Psoas muscle (tissue), 8 donors: Measurements from ENCODE around the gene FBXO4. TPM values are rescaled to one million over a fixed set of nuclear protein-coding genes. Genes with fewer than 3 reads are reported as not detected.
"Not testable (repeated sequence)": the region's sequence is repeated elsewhere in the genome, so short reads cannot be mapped to it uniquely, and the experiment has no call there.

Experiments
- ATAC-seq, 4 donors: fragments of 200-7000 bp; cut with Tn5 transposase; one replicate each; pipeline ENCODE4 v1.9.1; 2020; ENCODE audit warnings: moderate library complexity in 3 of 4, mild to moderate bottlenecking in 2 of 4
- DNase-seq, 2 donors: peaks; one replicate each; pipeline ENCODE4 v3.0.0-alpha.2; 2020
- H3K27ac ChIP-seq: fragments of 200-600 bp; one replicate; pipeline ENCODE4 v1.8.0; 2022
- H3K27me3 ChIP-seq, 3 donors: fragments of 200-600 bp in 1 of 3; one replicate each; pipeline versions ENCODE4 v1.6.1 to v1.8.0; 2013 to 2022; ENCODE audit warnings: low read length in 2 of 3, mild to moderate bottlenecking in 2 of 3, moderate library complexity in 1 of 3; ENCODE audit not compliant: insufficient read depth in 3 of 3
- H3K36me3 ChIP-seq, 2 donors: fragments of 200-600 bp in 1 of 2; one replicate each; pipeline versions ENCODE4 v1.6.1 to v1.8.0; 2013 to 2022; ENCODE audit warnings: low read depth in 1 of 2, mild to moderate bottlenecking in 1 of 2, moderate library complexity in 1 of 2; ENCODE audit not compliant: insufficient read depth in 1 of 2
- H3K4me1 ChIP-seq: fragments of 200-600 bp; one replicate; pipeline ENCODE4 v1.8.0; 2022
- H3K4me3 ChIP-seq: fragments of 200-600 bp; one replicate; pipeline ENCODE4 v1.8.0; 2022; ENCODE audit warnings: mild to moderate bottlenecking
- H3K9me3 ChIP-seq: fragments of 200-600 bp; one replicate; pipeline ENCODE4 v1.8.0; 2022
- WGBS, 3 donors: extraction: QIAGEN DNeasy Blood & Tissue Kit; methylation state at CpG; one replicate each; pipeline versions ENCODE4 v1.1.6 to v1.1.7; 2013; 5-methylcytosine and 5-hydroxymethylcytosine counted together
- intact Hi-C, 2 donors: fragments of 100-400 bp; cut with DNase I; formaldehyde crosslinking; loops; one replicate each; pipeline versions ENCODE4 v1.11.0 to v1.14.2; 2022
- polyA plus RNA-seq, 3 donors: library from polyadenylated mRNA; stranded (reverse); fragments of 200-250 nt; gene quantifications; one replicate each; pipeline ENCODE4 v1.2.3, GENCODE V29; 2013
- total RNA-seq, 4 donors: library from RNA; stranded (reverse); fragmentation: NEBNext Ultra II Directional in 2 of 4; extraction: Animal tissue kit (Norgen Biotek cat#: 25700) in 2 of 4; gene quantifications; one replicate each; pipeline versions ENCODE4 v1.2.1 to v1.2.4, GENCODE V29; 2021 to 2023
- TF ChIP-seq, protein P1 (sequence below): fragments of 200-600 bp; IDR thresholded peaks from one replicate; pipeline ENCODE4 v1.8.0; 2022; ENCODE audit warnings: antibody characterized with exemption
- donor health status: healthy with polysubstance abuse.
- donor health status: DM: no; HTN: no; CAD: no; lungs with moderate emphysema.
- donor health status: Bipolar disorder and iron deficiency.
- donor health status: healthy.
- donor health status: DM: yes; HTN: yes; CAD: no.
- donor health status: DM: no; HTN: no; CAD: no.
- donor health status: DM: no; HTN: no; CAD: no.
- donor health status: DM: yes; HTN: yes; CAD: no.

Gene FBXO4
- total and polyA plus RNA-seq, 7 donors = 1.2 to 4.3 (median 2.6) TPM

DNA sequence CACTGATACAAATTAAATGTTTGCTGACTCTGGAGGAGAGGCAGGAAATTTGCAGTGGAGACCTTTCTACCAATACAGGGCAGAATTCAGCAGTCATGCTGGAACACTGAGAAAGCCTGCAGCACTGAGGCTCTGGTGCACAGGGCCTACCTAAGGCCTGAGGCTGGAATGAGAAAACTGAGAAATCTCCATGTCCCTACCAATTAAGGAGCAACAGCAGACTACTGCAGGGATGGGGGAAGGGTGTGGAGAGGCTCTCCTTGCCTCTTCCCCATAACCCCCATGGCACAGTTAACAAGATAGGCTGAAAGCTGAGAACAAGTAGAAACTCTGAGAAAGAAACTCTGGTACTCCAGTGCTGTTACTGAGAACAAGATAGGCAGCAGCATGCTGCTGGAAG, 10.5 kb downstream of the FBXO4 start:
- TF ChIP-seq, protein P1, sequence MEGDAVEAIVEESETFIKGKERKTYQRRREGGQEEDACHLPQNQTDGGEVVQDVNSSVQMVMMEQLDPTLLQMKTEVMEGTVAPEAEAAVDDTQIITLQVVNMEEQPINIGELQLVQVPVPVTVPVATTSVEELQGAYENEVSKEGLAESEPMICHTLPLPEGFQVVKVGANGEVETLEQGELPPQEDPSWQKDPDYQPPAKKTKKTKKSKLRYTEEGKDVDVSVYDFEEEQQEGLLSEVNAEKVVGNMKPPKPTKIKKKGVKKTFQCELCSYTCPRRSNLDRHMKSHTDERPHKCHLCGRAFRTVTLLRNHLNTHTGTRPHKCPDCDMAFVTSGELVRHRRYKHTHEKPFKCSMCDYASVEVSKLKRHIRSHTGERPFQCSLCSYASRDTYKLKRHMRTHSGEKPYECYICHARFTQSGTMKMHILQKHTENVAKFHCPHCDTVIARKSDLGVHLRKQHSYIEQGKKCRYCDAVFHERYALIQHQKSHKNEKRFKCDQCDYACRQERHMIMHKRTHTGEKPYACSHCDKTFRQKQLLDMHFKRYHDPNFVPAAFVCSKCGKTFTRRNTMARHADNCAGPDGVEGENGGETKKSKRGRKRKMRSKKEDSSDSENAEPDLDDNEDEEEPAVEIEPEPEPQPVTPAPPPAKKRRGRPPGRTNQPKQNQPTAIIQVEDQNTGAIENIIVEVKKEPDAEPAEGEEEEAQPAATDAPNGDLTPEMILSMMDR = no peak
- Histone ChIP-seq H3K9me3 (no peaks in the 10 kb centered on the region), H3K27me3 (no peaks in the 10 kb centered on the region), H3K4me1 (no peaks in the 10 kb centered on the region), H3K4me3 (no peak overlapping the region), H3K27ac (no peak overlapping the region), H3K36me3 (peaks cover 0 to 79% of the 10 kb centered on the region in 2 donors)
- intact Hi-C loops = no loop called here
- ATAC-seq = no peak
- DNase-seq = no peak

DNA sequence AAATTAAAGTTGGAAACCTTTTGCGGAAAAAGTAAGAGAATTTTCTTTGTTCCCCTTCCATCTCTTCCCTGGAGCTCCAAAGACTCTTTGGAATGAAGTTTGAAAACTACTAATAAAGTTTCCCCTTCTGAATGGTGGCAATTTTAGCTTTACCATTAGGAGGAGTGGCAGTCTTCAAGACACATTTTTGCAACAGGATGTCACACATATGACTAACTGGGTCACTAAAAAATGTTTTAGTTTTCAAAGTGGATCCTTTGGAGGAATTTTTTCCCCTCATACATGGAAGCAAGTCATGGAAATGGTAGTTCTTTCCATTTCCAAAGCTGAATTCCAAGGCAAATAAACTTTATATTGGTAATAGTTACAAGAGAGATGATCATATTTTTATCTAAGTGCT, 15.6 kb downstream of the FBXO4 start:
- H3K9me3 ChIP-seq = no peaks in the 10 kb centered on the region
- H3K36me3 ChIP-seq = peaks cover 0 to 63% of the 10 kb centered on the region in 2 donors

DNA sequence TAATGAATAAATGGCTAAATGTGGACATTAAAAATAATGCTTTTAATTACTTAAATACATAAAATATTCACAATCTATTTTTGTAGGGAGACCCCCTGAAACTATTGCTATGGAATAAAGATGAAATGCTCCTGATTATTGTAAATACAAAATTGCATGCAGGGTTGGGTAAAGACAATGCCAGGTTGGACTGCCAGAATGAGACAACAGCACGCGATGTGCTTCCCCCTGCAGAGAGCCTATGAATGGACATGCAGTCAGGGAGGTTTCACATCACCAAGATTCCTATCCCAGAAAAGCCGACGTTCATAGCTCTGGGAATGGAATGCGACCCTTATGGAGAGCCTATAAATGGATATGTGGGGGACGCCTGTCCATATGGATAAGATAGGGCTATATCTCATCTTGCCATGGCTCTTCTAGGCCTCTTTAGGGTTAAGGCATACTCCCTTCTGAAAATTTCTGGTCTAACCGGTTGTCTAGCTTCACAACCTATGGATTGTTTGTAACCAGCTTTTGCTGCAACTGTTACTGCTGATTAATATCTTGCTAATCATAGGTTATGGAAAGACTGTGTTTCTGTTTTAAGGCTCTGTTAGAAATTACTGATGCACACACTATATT, 20.4 kb downstream of the FBXO4 start:
- DNase-seq, H3K4me1 ChIP-seq, H3K27ac ChIP-seq, H3K9me3 ChIP-seq, intact Hi-C loops, ATAC-seq, H3K4me3 ChIP-seq, H3K27me3 ChIP-seq: not testable (repeated sequence)
- H3K36me3 ChIP-seq = peaks cover 0 to 26% of the 10 kb centered on the region in 2 donors
- 85 to 92% (median 91%) methylated on average over 7 of the region's 7 CpGs for WGBS, 3 donors

More for the DNA sequence above, 15.6 kb downstream of the FBXO4 start:
- H3K27ac ChIP-seq = no peak overlapping the region
- no peak for ATAC-seq
- WGBS, 3 donors = 99 to 100% (median 100%) methylated on average over 1 of the region's 1 CpG
- H3K27me3 ChIP-seq = no peaks in the 10 kb centered on the region
- H3K4me1 ChIP-seq = no peaks in the 10 kb centered on the region
- DNase-seq = no peak
- intact Hi-C loops = no loop called here
- H3K4me3 ChIP-seq = no peak overlapping the region
- TF ChIP-seq, protein P1 = no peak

DNA sequence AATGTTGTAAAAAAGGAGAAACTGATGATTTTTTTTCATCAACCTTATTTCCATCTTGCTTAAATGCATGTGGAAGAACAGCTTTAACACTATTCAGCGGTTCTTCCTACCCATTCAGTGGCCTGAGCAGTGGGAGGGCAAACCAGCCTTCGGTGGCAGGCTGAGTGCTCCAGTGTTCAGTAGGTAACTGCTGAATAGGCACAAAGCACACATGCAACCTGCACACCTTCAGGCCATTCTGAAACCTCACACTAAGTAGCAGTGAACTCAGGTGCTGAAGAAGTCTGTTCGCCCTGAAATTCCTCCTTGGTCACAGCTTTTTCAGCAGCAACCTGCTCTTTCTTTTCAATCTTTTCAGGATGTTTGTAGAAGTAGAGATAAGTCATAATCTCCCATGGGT, 26.1 kb downstream of the FBXO4 start:
- H3K9me3 ChIP-seq = peaks cover 3% of the 10 kb centered on the region
- TF ChIP-seq, protein P1 = no peak
- H3K4me1 ChIP-seq = no peaks in the 10 kb centered on the region
- intact Hi-C loops = no loop called here
- no peaks in the 10 kb centered on the region for H3K27me3 ChIP-seq
- H3K27ac ChIP-seq = no peak overlapping the region
- WGBS, 3 donors = 71 to 79% (median 72%) methylated on average over 3 of the region's 3 CpGs
- no peak overlapping the region for H3K4me3 ChIP-seq
- DNase-seq (no peak), ATAC-seq (no peak)
- no peaks in the 10 kb centered on the region for H3K36me3 ChIP-seq

DNA sequence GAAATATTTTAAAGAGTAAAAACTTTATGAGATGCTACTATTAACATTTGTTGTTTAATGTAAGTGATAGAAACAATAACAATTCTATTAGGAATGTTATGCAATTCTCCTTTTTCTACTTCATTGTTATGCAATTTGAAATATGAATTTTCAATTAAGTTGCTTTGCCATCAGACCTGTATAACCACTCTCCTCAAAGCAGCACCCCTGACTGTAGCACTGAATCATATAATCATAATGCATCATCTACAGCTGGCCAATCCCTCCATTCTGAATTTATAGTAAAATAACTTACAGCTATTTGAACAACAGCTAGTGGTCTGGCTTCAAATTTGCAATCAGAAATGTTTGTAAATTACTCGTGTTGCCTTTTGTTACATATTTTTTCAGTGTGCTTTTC, 29.2 kb downstream of the FBXO4 start:
- no peaks in the 10 kb centered on the region for H3K36me3 ChIP-seq
- WGBS, 3 donors = 78 to 84% (median 83%) methylated on average over 1 of the region's 1 CpG
- H3K27ac ChIP-seq = no peak overlapping the region
- DNase-seq (no peak), ATAC-seq (no peak)
- no peak overlapping the region for H3K4me3 ChIP-seq
- no peaks in the 10 kb centered on the region for H3K4me1 ChIP-seq
- intact Hi-C loops = no loop called here
- H3K27me3 ChIP-seq = no peaks in the 10 kb centered on the region
- TF ChIP-seq, protein P1 = no peak
- peaks cover 23% of the 10 kb centered on the region for H3K9me3 ChIP-seq
